HUES64 (cell line): ENCODE measurements around the gene TACC2.

Experiments
- H3K27ac ChIP-seq: 2 replicates; pipeline ENCODE4 v1.7.0; 2013; ENCODE audit warnings: low read depth, low read length, inconsistent platforms
- H3K27me3 ChIP-seq: 2 replicates; pipeline ENCODE4 v1.6.1; 2013; ENCODE audit warnings: mild to moderate bottlenecking, low read length; ENCODE audit not compliant: insufficient read depth
- H3K36me3 ChIP-seq: 2 replicates; pipeline ENCODE4 v1.6.1; 2013; ENCODE audit warnings: mild to moderate bottlenecking, low read length; ENCODE audit not compliant: insufficient read depth
- H3K4me1 ChIP-seq: 2 replicates; pipeline ENCODE4 v1.6.1; 2013; ENCODE audit warnings: mild to moderate bottlenecking, low read length, moderate library complexity; ENCODE audit not compliant: insufficient read depth
- H3K4me3 ChIP-seq: 2 replicates; pipeline ENCODE4 v1.5.1; 2013; ENCODE audit warnings: mild to moderate bottlenecking, low read length, moderate library complexity
- H3K9ac ChIP-seq: 2 replicates; pipeline ENCODE4 v1.6.1; 2013; ENCODE audit warnings: mild to moderate bottlenecking, low read depth, low read length
- H3K9me3 ChIP-seq: 2 replicates; pipeline ENCODE4 v1.6.1; 2013; ENCODE audit warnings: low read depth, low read length; ENCODE audit not compliant: insufficient read depth
- WGBS: fragments of 150-250, 120-280 bp; methylation state at CpG from one replicate; pipeline ENCODE4 v1.1.7; 2013; ENCODE audit warnings: missing lambda C conversion rate; 5-methylcytosine and 5-hydroxymethylcytosine counted together

The TACC2 gene

GRCh38 chr10:122128357-122128756, 139.4 kb downstream of the TACC2 start:
- Histone ChIP-seq H3K4me1 (peaks cover 28% of the 10 kb centered on the region), H3K27ac (no peak overlapping the region), H3K9ac (no peak overlapping the region), H3K9me3 (no peaks in the 10 kb centered on the region), H3K4me3 (no peak overlapping the region), H3K27me3 (no peaks in the 10 kb centered on the region), H3K36me3 (peaks cover 9% of the 10 kb centered on the region)
- WGBS, result 92% methylated on average over 5 of the region's 5 CpGs

- Histone ChIP-seq H3K4me1 (peaks cover 22% of the 10 kb centered on the region), H3K4me3 (no peak overlapping the region), H3K27ac (no peak overlapping the region), H3K9me3 (no peaks in the 10 kb centered on the region), H3K36me3 (peaks cover 17% of the 10 kb centered on the region), H3K27me3 (no peaks in the 10 kb centered on the region), H3K9ac (no peak overlapping the region)
- WGBS, result 98% methylated on average over 8 of the region's 8 CpGs
Observed at GRCh38 chr10:122130474-122131110, 141.6 kb downstream of the TACC2 start.

GRCh38 chr10:122132331-122132755, 143.4 kb downstream of the TACC2 start:
- H3K9ac ChIP-seq, result 0 out of 2 replicates have a peak overlapping the region, but pooled peaks have one; percentile 20
- no peak overlapping the region for H3K4me3 ChIP-seq
- H3K36me3 ChIP-seq, result peaks cover 13% of the 10 kb centered on the region
- H3K4me1 ChIP-seq, result peaks cover 14% of the 10 kb centered on the region
- H3K27ac ChIP-seq, result no peak overlapping the region
- H3K9me3 ChIP-seq, result no peaks in the 10 kb centered on the region
- no peaks in the 10 kb centered on the region for H3K27me3 ChIP-seq
- WGBS, result 76% methylated on average over 15 of the region's 15 CpGs

GRCh38 chr10:122132882-122133565, 144.1 kb downstream of the TACC2 start:
- peaks cover 13% of the 10 kb centered on the region for H3K36me3 ChIP-seq
- 93% methylated on average over 12 of the region's 12 CpGs for whole genome bisulfite sequencing
- H3K4me1 ChIP-seq, result peaks cover 11% of the 10 kb centered on the region
- H3K9ac ChIP-seq, result no peak overlapping the region
- no peak overlapping the region for H3K4me3 ChIP-seq
- no peaks in the 10 kb centered on the region for H3K27me3 ChIP-seq
- no peak overlapping the region for H3K27ac ChIP-seq
- no peaks in the 10 kb centered on the region for H3K9me3 ChIP-seq

GRCh38 chr10:122135251-122136025, 146.5 kb downstream of the TACC2 start:
- Histone ChIP-seq H3K27ac (no peak overlapping the region), H3K4me1 (peaks cover 16% of the 10 kb centered on the region)

GRCh38 chr10:122138831-122139625, 150.1 kb downstream of the TACC2 start:
- WGBS, result 91% methylated on average over 16 of the region's 16 CpGs
- peaks cover 6% of the 10 kb centered on the region for H3K36me3 ChIP-seq
- H3K27ac ChIP-seq, result no peak overlapping the region

More at GRCh38 chr10:122135251-122136025, 146.5 kb downstream of the TACC2 start:
- peaks cover 13% of the 10 kb centered on the region for H3K36me3 ChIP-seq
- WGBS, result 94% methylated on average over 13 of the region's 13 CpGs
- H3K27me3 ChIP-seq, result no peaks in the 10 kb centered on the region
- H3K9me3 ChIP-seq, result no peaks in the 10 kb centered on the region
- H3K9ac ChIP-seq, result no peak overlapping the region
- no peak overlapping the region for H3K4me3 ChIP-seq

GRCh38 chr10:122139627-122140170, 150.7 kb downstream of the TACC2 start:
- H3K27me3 ChIP-seq, result no peaks in the 10 kb centered on the region
- H3K9me3 ChIP-seq, result 0 out of 2 replicates have a peak, but pooled peaks cover 1% of the 10 kb centered on the region
- H3K27ac ChIP-seq, result no peak overlapping the region
- H3K36me3 ChIP-seq, result peaks cover 8% of the 10 kb centered on the region
- H3K4me3 ChIP-seq, result no peak overlapping the region
- H3K9ac ChIP-seq, result no peak overlapping the region
- 88% methylated on average over 10 of the region's 10 CpGs for WGBS
- peaks cover 14% of the 10 kb centered on the region; the same call in 1 of the 2 replicates for H3K4me1 ChIP-seq

More at GRCh38 chr10:122138831-122139625, 150.1 kb downstream of the TACC2 start:
- no peak overlapping the region for H3K4me3 ChIP-seq
- no peaks in the 10 kb centered on the region for H3K9me3 ChIP-seq
- H3K4me1 ChIP-seq, result peaks cover 14% of the 10 kb centered on the region; the same call in 1 of the 2 replicates
- no peaks in the 10 kb centered on the region for H3K27me3 ChIP-seq
- H3K9ac ChIP-seq, result no peak overlapping the region

GRCh38 chr10:122140461-122140902, 151.5 kb downstream of the TACC2 start:
- Histone ChIP-seq H3K36me3 (peaks cover 13% of the 10 kb centered on the region; the same call in 1 of the 2 replicates), H3K27me3 (no peaks in the 10 kb centered on the region), H3K27ac (no peak overlapping the region), H3K4me3 (no peak overlapping the region), H3K4me1 (peaks cover 14% of the 10 kb centered on the region; the same call in 1 of the 2 replicates), H3K9ac (no peak overlapping the region), H3K9me3 (peaks cover 8% of the 10 kb centered on the region)
- WGBS, result 79% methylated on average over 9 of the region's 9 CpGs

GRCh38 chr10:122140941-122141623, 152.1 kb downstream of the TACC2 start:
- WGBS, result 71% methylated on average over 10 of the region's 10 CpGs
- no peak overlapping the region for H3K4me3 ChIP-seq
- H3K36me3 ChIP-seq, result peaks cover 15% of the 10 kb centered on the region; the same call in 1 of the 2 replicates
- H3K9me3 ChIP-seq, result peaks cover 8% of the 10 kb centered on the region
- no peaks in the 10 kb centered on the region for H3K27me3 ChIP-seq
- peaks cover 14% of the 10 kb centered on the region; the same call in 1 of the 2 replicates for H3K4me1 ChIP-seq
- no peak overlapping the region for H3K27ac ChIP-seq
- no peak overlapping the region for H3K9ac ChIP-seq
